HG03103 (cell line): ENCODE results near the gene SRP68.

Experiments
- ATAC-seq: cut with Tn5 transposase; IDR thresholded peaks from one replicate; pipeline ENCODE4 v1.9.1; 2021; ENCODE audit warnings: low read depth; ENCODE audit not compliant: unreplicated experiment

The SRP68 gene

GRCh38 chr17:76072148-76072858 is at the start of gene SRP68:
Gene SRP68, minus strand, starts transcription at chr17:76072517. Its CDS starts 26 bp downstream, at chr17:76072491.
- ATAC-seq, result peak; percentile 85

GRCh38 chr17:76121932-76122430 is 49.7 kb upstream of the SRP68 start:
- no peak for ATAC-seq

GRCh38 chr17:76120658-76121008 is 48.3 kb upstream of the SRP68 start:
- ATAC-seq, result no peak

- no peak for ATAC-seq
Measured at GRCh38 chr17:76119409-76120371, 47.4 kb upstream of the SRP68 start.

- ATAC-seq, result no peak
Measured at GRCh38 chr17:76115138-76115754, 42.9 kb upstream of the SRP68 start.

- ATAC-seq, result no peak
Measured at GRCh38 chr17:76111956-76112355, 39.6 kb upstream of the SRP68 start.

GRCh38 chr17:76107509-76107908 is 35.2 kb upstream of the SRP68 start:
- ATAC-seq, result no peak

- ATAC-seq, result no peak
Measured at GRCh38 chr17:76106703-76107102, 34.4 kb upstream of the SRP68 start.

- ATAC-seq, result no peak
Measured at GRCh38 chr17:76104896-76105231, 32.5 kb upstream of the SRP68 start.

- no peak for ATAC-seq
Measured at GRCh38 chr17:76104140-76104895, 32.0 kb upstream of the SRP68 start.

GRCh38 chr17:76103274-76104139 is 31.2 kb upstream of the SRP68 start, which contains the start of gene EXOC7:
Gene EXOC7, minus strand, starts transcription at chr17:76103787. Its CDS starts 95 bp downstream, at chr17:76103692.
- peak; percentile 55 for ATAC-seq

- ATAC-seq, result no peak
Measured at GRCh38 chr17:76102944-76103273, 30.6 kb upstream of the SRP68 start.

- no peak for ATAC-seq
Measured at GRCh38 chr17:76097716-76098295, 25.5 kb upstream of the SRP68 start.

GRCh38 chr17:76095943-76096342 is 23.6 kb upstream of the SRP68 start:
- ATAC-seq, result no peak

GRCh38 chr17:76094046-76094445 is 21.7 kb upstream of the SRP68 start:
- ATAC-seq, result no peak

- no peak for ATAC-seq
Measured at GRCh38 chr17:76092526-76093413, 20.5 kb upstream of the SRP68 start.

GRCh38 chr17:76091526-76092286 is 19.4 kb upstream of the SRP68 start:
- no peak for ATAC-seq
